GM23338 (cell line): ENCODE measurements around the gene TRPC3. TPM values are rescaled to one million over a fixed set of nuclear protein-coding genes. Genes with fewer than 3 reads are reported as not detected.

Source experiments
- ATAC-seq: fragments of 200-7000 bp; cut with Tn5 transposase; 3 replicates; pipeline ENCODE4 v1.9.1; 2020
- DNase-seq: peaks from one replicate; pipeline ENCODE4 v3.0.0-alpha.2; 2015; ENCODE audit warnings: low spot score
- H2AFZ ChIP-seq: fragments of 200-600 bp; sonication (generic); 2 replicates; pipeline ENCODE4 v1.8.0; 2016; ENCODE audit warnings: antibody characterized with exemption, mild to moderate bottlenecking, moderate library complexity
- H3F3A ChIP-seq: fragments of 200-600 bp; sonication (generic); replicated peaks from 2 replicates; pipeline ENCODE4 v1.8.0; 2017; ENCODE audit warnings: antibody characterized with exemption, mixed run types, low read depth
- H3K27ac ChIP-seq: fragments of 200-600 bp; sonication (generic); 2 replicates; pipeline ENCODE4 v1.6.1; 2016; ENCODE audit warnings: low read depth
- H3K27me3 ChIP-seq: fragments of 200-600 bp; sonication (generic); 2 replicates; pipeline ENCODE4 v1.8.0; 2016; ENCODE audit warnings: mild to moderate bottlenecking, mixed run types, moderate library complexity; ENCODE audit not compliant: insufficient read depth
- H3K36me3 ChIP-seq: fragments of 200-600 bp; sonication (generic); 2 replicates; pipeline ENCODE4 v1.8.0; 2016; ENCODE audit warnings: mild to moderate bottlenecking; ENCODE audit not compliant: insufficient read depth
- H3K4me1 ChIP-seq: fragments of 200-600 bp; sonication (generic); 2 replicates; pipeline ENCODE4 v1.8.0; 2016; ENCODE audit warnings: mild to moderate bottlenecking, moderate library complexity; ENCODE audit not compliant: insufficient read depth
- H3K4me2 ChIP-seq: fragments of 200-600 bp; sonication (generic); 2 replicates; pipeline ENCODE4 v1.7.1; 2017; ENCODE audit warnings: mixed run types
- H3K4me3 ChIP-seq: fragments of 200-600 bp; sonication (generic); 2 replicates; pipeline ENCODE4 v1.6.1; 2016; ENCODE audit warnings: mixed run types
- H3K79me2 ChIP-seq: fragments of 200-600 bp; sonication (generic); replicated peaks from 2 replicates; pipeline ENCODE4 v1.8.0; 2017; ENCODE audit warnings: mild to moderate bottlenecking; ENCODE audit not compliant: insufficient read depth
- H3K9me2 ChIP-seq: fragments of 200-600 bp; sonication (generic); 2 replicates; pipeline ENCODE4 v1.8.0; 2017; ENCODE audit not compliant: insufficient read depth
- H4K20me1 ChIP-seq: fragments of 200-600 bp; sonication (generic); replicated peaks from 2 replicates; pipeline ENCODE4 v1.8.0; 2017; ENCODE audit warnings: mild to moderate bottlenecking; ENCODE audit not compliant: insufficient read depth
- H3K27ac Mint-ChIP-seq: 2 replicates; pipeline ENCODE4 v1.8.0; 2020; ENCODE audit warnings: inconsistent platforms, mild to moderate bottlenecking, moderate library complexity, mixed read lengths
- H3K27me3 Mint-ChIP-seq: 3 replicates; pipeline ENCODE4 v1.8.0; 2022; ENCODE audit warnings: low read depth, mild to moderate bottlenecking, moderate library complexity, mixed read lengths, inconsistent platforms; ENCODE audit not compliant: insufficient read depth, poor library complexity
- H3K36me3 Mint-ChIP-seq: 3 replicates; pipeline ENCODE4 v1.8.0; 2021; ENCODE audit warnings: low read depth, mild to moderate bottlenecking, inconsistent platforms, moderate library complexity, mixed read lengths
- H3K4me1 Mint-ChIP-seq: 3 replicates; pipeline ENCODE4 v1.8.0; 2020; ENCODE audit warnings: mild to moderate bottlenecking, inconsistent platforms, mixed read lengths
- H3K4me3 Mint-ChIP-seq: 3 replicates; pipeline ENCODE4 v1.8.0; 2021; ENCODE audit warnings: moderate library complexity, mild to moderate bottlenecking, inconsistent platforms, mixed read lengths
- H3K9me3 Mint-ChIP-seq: 3 replicates; pipeline ENCODE4 v1.8.0; 2020; ENCODE audit warnings: moderate library complexity, mild to moderate bottlenecking, inconsistent platforms, mixed read lengths
- CREB1 ChIP-seq: fragments of 250-450 bp; sonication (Bioruptor Pico); IDR thresholded peaks from 2 replicates; pipeline ENCODE4 v1.5.0; 2020; ENCODE audit warnings: low read depth, mild to moderate bottlenecking, moderate library complexity
- CTCF ChIP-seq, 2 experiments: fragments of 200-600 bp in 1 of 2; sonication (generic) in 1 of 2; conservative IDR thresholded peaks; 2 replicates each; pipeline versions ENCODE4 v1.5.1 to v1.6.1; 2016 to 2017; ENCODE audit warnings: antibody characterized with exemption in 2 of 2, low read depth in 2 of 2, mild to moderate bottlenecking in 2 of 2, moderate library complexity in 1 of 2
- ETS1 ChIP-seq: IDR thresholded peaks from 2 replicates; pipeline ENCODE4 v1.6.1; 2016; ENCODE audit warnings: antibody characterized with exemption
- EZH2 ChIP-seq: fragments of 200-600 bp; sonication (generic); IDR thresholded peaks from one replicate; pipeline ENCODE4 v1.8.0; 2017; ENCODE audit warnings: antibody characterized with exemption, mild to moderate bottlenecking, low read depth; ENCODE audit not compliant: unreplicated experiment
- JUNB ChIP-seq: IDR thresholded peaks from one replicate; pipeline ENCODE4 v1.6.1; 2016; ENCODE audit warnings: antibody characterized with exemption; ENCODE audit not compliant: unreplicated experiment
- REST ChIP-seq: IDR thresholded peaks from one replicate; pipeline ENCODE4 v1.6.1; 2018; ENCODE audit warnings: antibody characterized with exemption; ENCODE audit not compliant: unreplicated experiment
- polyA plus RNA-seq: library from polyadenylated mRNA; unstranded; fragments of >200 nt; fragmentation: Nextera tagmentation; extraction: Ambion mirVana; gene quantifications from 2 replicates; pipeline ENCODE4 v1.2.1, GENCODE V29; 2016
- total RNA-seq: library from RNA; depleted of rRNA; stranded (reverse); fragments of >200 nt; shearing (Covaris generic); gene quantifications from 2 replicates; pipeline ENCODE4 v1.2.3, GENCODE V29; 2014

Gene TRPC3
- total and polyA plus RNA-seq, 2 experiments from 2014 or later = 0.44 to 1.0 TPM

GRCh38 chr4:121943941-121944340, 7.9 kb downstream of the TRPC3 start (continued):
- TF ChIP-seq CTCF (conservative IDR thresholded peaks at IDR 0.05; ENCODE audit: low read depth in 2 of 2) = peak; percentile 91 to 93

- Mint-ChIP-seq H3K9me3 (no peaks in the 10 kb centered on the region), H3K27ac (no peak overlapping the region), H3K4me3 (no peak overlapping the region), H3K36me3 (no peaks in the 10 kb centered on the region), H3K27me3 (no peaks in the 10 kb centered on the region), H3K4me1 (peaks cover 3% of the 10 kb centered on the region; the same call in 1 of the 3 replicates)
- no peaks in the 10 kb centered on the region for H3K36me3 ChIP-seq
- H3K79me2 ChIP-seq = no peaks in the 10 kb centered on the region
- peaks cover 3% of the 10 kb centered on the region; the same call in 1 of the 2 replicates for H3K4me1 ChIP-seq
- no peak overlapping the region for H3K27ac ChIP-seq
- DNase-seq (peak; percentile 21), ATAC-seq (no peak)
- TF ChIP-seq CREB1 (CRISPR knock-in tag) = no peak
- no peak for TF ChIP-seq REST
- no peak for TF ChIP-seq ETS1
- no peak for TF ChIP-seq JUNB
- TF ChIP-seq EZH2 = no peak
- no peaks in the 10 kb centered on the region for H3K9me2 ChIP-seq
- no peak overlapping the region for H3K4me2 ChIP-seq
- H3K27me3 ChIP-seq = no peaks in the 10 kb centered on the region
- H3F3A ChIP-seq = no peaks in the 10 kb centered on the region
- no peaks in the 10 kb centered on the region; the same call in 1 of the 2 replicates for H4K20me1 ChIP-seq
- 0 out of 2 replicates have a peak overlapping the region, but pooled peaks have one; percentile 34 for H2AFZ ChIP-seq
- no peak overlapping the region for H3K4me3 ChIP-seq
Measured at GRCh38 chr4:121939690-121940089, 12.2 kb downstream of the TRPC3 start.
